Astrocyte (in vitro differentiated cells and primary cell): ENCODE results near the gene RPUSD1.

Experiments used
- EZH2 ChIP-seq: IDR thresholded peaks from 2 replicates; pipeline ENCODE4 v1.6.1; 2012; ENCODE audit warnings: mild to moderate bottlenecking, low read length, inconsistent platforms; ENCODE audit not compliant: insufficient read depth
- TF ChIP-seq, protein P1 (sequence below): IDR thresholded peaks from 2 replicates; pipeline ENCODE4 v1.5.1; 2011; ENCODE audit warnings: low read depth, mild to moderate bottlenecking, inconsistent platforms, low read length, moderate library complexity; ENCODE audit not compliant: insufficient read depth

DNA sequence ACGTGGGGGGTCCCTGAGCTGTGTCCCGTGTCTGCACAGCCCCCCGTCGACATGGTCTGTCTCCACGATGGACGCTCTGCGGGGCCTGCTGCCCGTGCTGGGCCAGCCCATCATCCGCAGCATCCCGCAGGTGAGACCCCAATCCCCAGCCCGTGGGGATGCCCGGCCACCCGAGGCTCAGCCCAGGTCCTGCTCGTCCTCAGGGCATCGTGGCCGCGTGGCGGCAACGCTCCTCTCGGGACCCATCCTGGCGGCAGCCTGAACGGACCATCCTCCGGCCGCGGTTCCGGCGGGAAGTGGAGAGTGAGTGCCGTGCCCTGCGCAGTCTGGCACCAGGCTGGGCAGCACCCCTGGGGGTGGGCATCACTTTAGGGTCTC lies 22.7 kb downstream of the RPUSD1 start:
- TF ChIP-seq, protein P1, sequence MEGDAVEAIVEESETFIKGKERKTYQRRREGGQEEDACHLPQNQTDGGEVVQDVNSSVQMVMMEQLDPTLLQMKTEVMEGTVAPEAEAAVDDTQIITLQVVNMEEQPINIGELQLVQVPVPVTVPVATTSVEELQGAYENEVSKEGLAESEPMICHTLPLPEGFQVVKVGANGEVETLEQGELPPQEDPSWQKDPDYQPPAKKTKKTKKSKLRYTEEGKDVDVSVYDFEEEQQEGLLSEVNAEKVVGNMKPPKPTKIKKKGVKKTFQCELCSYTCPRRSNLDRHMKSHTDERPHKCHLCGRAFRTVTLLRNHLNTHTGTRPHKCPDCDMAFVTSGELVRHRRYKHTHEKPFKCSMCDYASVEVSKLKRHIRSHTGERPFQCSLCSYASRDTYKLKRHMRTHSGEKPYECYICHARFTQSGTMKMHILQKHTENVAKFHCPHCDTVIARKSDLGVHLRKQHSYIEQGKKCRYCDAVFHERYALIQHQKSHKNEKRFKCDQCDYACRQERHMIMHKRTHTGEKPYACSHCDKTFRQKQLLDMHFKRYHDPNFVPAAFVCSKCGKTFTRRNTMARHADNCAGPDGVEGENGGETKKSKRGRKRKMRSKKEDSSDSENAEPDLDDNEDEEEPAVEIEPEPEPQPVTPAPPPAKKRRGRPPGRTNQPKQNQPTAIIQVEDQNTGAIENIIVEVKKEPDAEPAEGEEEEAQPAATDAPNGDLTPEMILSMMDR = no peak
- no peak for TF ChIP-seq EZH2
